Adrenal gland (tissue), 5 donors: Measurements from ENCODE around the gene CEP85L.

Source experiments
- CTCF ChIP-seq, 6 experiments: fragments of 450-650 bp in 4 of 6; fragments of 200-600 bp in 2 of 6; sonication (generic) in 1 of 6; IDR thresholded peaks; 1 replicate in 5 of 6; 2 replicates in 1 of 6; pipeline versions ENCODE4 v1.5.1 to v1.8.0; 2016 to 2021; ENCODE audit warnings: antibody characterized with exemption in 6 of 6, mild to moderate bottlenecking in 2 of 6, moderate library complexity in 1 of 6
- POLR2A ChIP-seq, 2 donors: fragments of 450-650 bp; IDR thresholded peaks; one replicate each; pipeline ENCODE4 v1.6.1; 2017; ENCODE audit warnings: antibody characterized with exemption in 2 of 2, mild to moderate bottlenecking in 2 of 2, moderate library complexity in 1 of 2
- donor health status: DM: no; HTN: no; CAD: no.

- no peak for TF ChIP-seq CTCF (IDR thresholded peaks at IDR 0.05)
- TF ChIP-seq POLR2A (IDR thresholded peaks at IDR 0.05) = no peak
Observed at GRCh38 chr6:118546880-118547218, 104.5 kb downstream of the CEP85L start.
